Hepatocyte (in vitro differentiated cells): Measurements from ENCODE around the gene SLC9A6. TPM values are rescaled to one million over a fixed set of nuclear protein-coding genes. Genes with fewer than 3 reads are reported as not detected.

ENCODE experiments used
- DNase-seq: peaks from one replicate; pipeline ENCODE4 v3.0.0-alpha.2; 2016; ENCODE audit warnings: low spot score
- H2AFZ ChIP-seq: fragments of 200-600 bp; sonication (generic); 2 replicates; pipeline ENCODE4 v1.6.0; 2016; ENCODE audit warnings: antibody characterized with exemption, mild to moderate bottlenecking
- H3K27ac ChIP-seq: fragments of 200-600 bp; sonication (generic); 2 replicates; pipeline ENCODE4 v1.5.1; 2016; ENCODE audit warnings: mild to moderate bottlenecking
- H3K27me3 ChIP-seq: fragments of 200-600 bp; sonication (generic); 2 replicates; pipeline ENCODE4 v1.6.1; 2016
- H3K36me3 ChIP-seq: fragments of 200-600 bp; sonication (generic); replicated peaks from 2 replicates; pipeline ENCODE4 v1.5.1; 2016; ENCODE audit warnings: low read depth; ENCODE audit not compliant: insufficient read depth
- H3K4me1 ChIP-seq: fragments of 200-600 bp; sonication (generic); 2 replicates; pipeline ENCODE4 v1.5.1; 2016; ENCODE audit warnings: mild to moderate bottlenecking, moderate library complexity; ENCODE audit not compliant: insufficient read depth
- H3K4me2 ChIP-seq: fragments of 200-600 bp; sonication (generic); 2 replicates; pipeline ENCODE4 v1.6.0; 2016
- H3K4me3 ChIP-seq: fragments of 200-600 bp; sonication (generic); 2 replicates; pipeline ENCODE4 v1.5.1; 2016; ENCODE audit warnings: mild to moderate bottlenecking
- H3K79me2 ChIP-seq: fragments of 200-600 bp; sonication (generic); 2 replicates; pipeline ENCODE4 v1.6.0; 2017; ENCODE audit warnings: mild to moderate bottlenecking
- H3K9me2 ChIP-seq: fragments of 200-600 bp; sonication (generic); replicated peaks from 2 replicates; pipeline ENCODE4 v1.6.0; 2017; ENCODE audit warnings: mild to moderate bottlenecking; ENCODE audit not compliant: insufficient read depth
- H3K9me3 ChIP-seq: fragments of 200-600 bp; sonication (generic); 2 replicates; pipeline ENCODE4 v1.5.1; 2016; ENCODE audit warnings: low read depth, mild to moderate bottlenecking
- H4K20me1 ChIP-seq: fragments of 200-600 bp; sonication (generic); 2 replicates; pipeline ENCODE4 v1.6.0; 2016; ENCODE audit warnings: mild to moderate bottlenecking; ENCODE audit not compliant: insufficient read depth, poor library complexity, severe bottlenecking
- CTCF ChIP-seq: fragments of 200-600 bp; sonication (generic); IDR thresholded peaks from 2 replicates; pipeline ENCODE4 v1.5.1; 2016; ENCODE audit warnings: antibody characterized with exemption, mild to moderate bottlenecking; ENCODE audit not compliant: poor library complexity
- EZH2 ChIP-seq: fragments of 200-600 bp; sonication (generic); IDR thresholded peaks from 2 replicates; pipeline ENCODE4 v1.6.1; 2016; ENCODE audit warnings: antibody characterized with exemption, mild to moderate bottlenecking, borderline replicate concordance
- EZH2phosphoT487 ChIP-seq: fragments of 200-600 bp; sonication (generic); IDR thresholded peaks from one replicate; pipeline ENCODE4 v1.6.1; 2018; ENCODE audit warnings: antibody characterized with exemption, mild to moderate bottlenecking, low read depth, moderate library complexity; ENCODE audit not compliant: unreplicated experiment, severe bottlenecking
- WGBS: methylation state at CpG from one replicate; pipeline ENCODE4 v1.1.6; 2016; ENCODE audit warnings: low lambda C conversion rate; ENCODE audit errors: missing lambda C conversion rate; 5-methylcytosine and 5-hydroxymethylcytosine counted together
- polyA plus RNA-seq: library from polyadenylated mRNA; unstranded; fragments of >200 nt; fragmentation: Nextera tagmentation; extraction: Ambion mirVana; gene quantifications from 2 replicates; pipeline ENCODE4 v1.2.1, GENCODE V29; 2016
- total RNA-seq: library from RNA; depleted of rRNA; stranded (reverse); fragments of >200 nt; gene quantifications from 2 replicates; pipeline ENCODE4 v1.2.3, GENCODE V29; 2014

Gene SLC9A6
- total and polyA plus RNA-seq, 2 experiments from 2014 or later: 9.6 to 21.6 TPM

- no peaks in the 10 kb centered on the region for H3K9me3 ChIP-seq
- no peaks in the 10 kb centered on the region for H3K36me3 ChIP-seq
- H3K4me3 ChIP-seq: no peak overlapping the region
- TF ChIP-seq EZH2 (no peak), CTCF (no peak), EZH2phosphoT487 (no peak)
- H3K4me2 ChIP-seq: no peak overlapping the region
- no peak for DNase-seq
- H3K27ac ChIP-seq: no peak overlapping the region
- 76% methylated on average over 1 of the region's 1 CpG for WGBS
- no peaks in the 10 kb centered on the region for H3K9me2 ChIP-seq
- no peaks in the 10 kb centered on the region for H4K20me1 ChIP-seq
- peaks cover 25% of the 10 kb centered on the region for H3K79me2 ChIP-seq
- H3K27me3 ChIP-seq: no peaks in the 10 kb centered on the region
- H2AFZ ChIP-seq: no peak overlapping the region
- H3K4me1 ChIP-seq: peaks cover 9% of the 10 kb centered on the region
Observed at GRCh38 chrX:135975421-135975820, 9.8 kb upstream of the SLC9A6 start.

GRCh38 chrX:135977611-135978010 is 7.6 kb upstream of the SLC9A6 start:
- H3K9me2 ChIP-seq: no peaks in the 10 kb centered on the region
- H3K4me2 ChIP-seq: no peak overlapping the region
- no peak overlapping the region for H3K4me3 ChIP-seq
- H3K9me3 ChIP-seq: no peaks in the 10 kb centered on the region
- peaks cover 5% of the 10 kb centered on the region for H3K79me2 ChIP-seq
- no peak overlapping the region for H2AFZ ChIP-seq
- H4K20me1 ChIP-seq: no peaks in the 10 kb centered on the region
- H3K4me1 ChIP-seq: peaks cover under 1% of the 10 kb centered on the region
- TF ChIP-seq EZH2 (no peak), CTCF (no peak), EZH2phosphoT487 (no peak)
- WGBS: 83% methylated on average over 4 of the region's 4 CpGs
- no peaks in the 10 kb centered on the region for H3K27me3 ChIP-seq
- no peak overlapping the region for H3K27ac ChIP-seq
- no peak for DNase-seq
- no peaks in the 10 kb centered on the region for H3K36me3 ChIP-seq

- WGBS: 87% methylated on average over 5 of the region's 5 CpGs
Observed at GRCh38 chrX:135981010-135981409, 4.2 kb upstream of the SLC9A6 start.

GRCh38 chrX:135981668-135982067 is 3.6 kb upstream of the SLC9A6 start:
- no peaks in the 10 kb centered on the region for H3K36me3 ChIP-seq
- peak; percentile 22 for DNase-seq
- H3K79me2 ChIP-seq: no peaks in the 10 kb centered on the region
- H3K4me1 ChIP-seq: no peaks in the 10 kb centered on the region
- H2AFZ ChIP-seq: no peak overlapping the region
- H3K4me3 ChIP-seq: no peak overlapping the region
- no peaks in the 10 kb centered on the region for H4K20me1 ChIP-seq
- H3K4me2 ChIP-seq: no peak overlapping the region
- H3K9me2 ChIP-seq: no peaks in the 10 kb centered on the region
- no peaks in the 10 kb centered on the region for H3K27me3 ChIP-seq
- no peak overlapping the region for H3K27ac ChIP-seq
- TF ChIP-seq EZH2phosphoT487 (no peak), CTCF (no peak), EZH2 (no peak)
- H3K9me3 ChIP-seq: no peaks in the 10 kb centered on the region

More at GRCh38 chrX:135981010-135981409, 4.2 kb upstream of the SLC9A6 start:
- no peaks in the 10 kb centered on the region for H3K79me2 ChIP-seq
- no peaks in the 10 kb centered on the region for H3K9me3 ChIP-seq
- H3K4me3 ChIP-seq: no peak overlapping the region
- TF ChIP-seq EZH2phosphoT487: no peak
- no peak overlapping the region for H3K27ac ChIP-seq
- no peaks in the 10 kb centered on the region for H3K27me3 ChIP-seq
- DNase-seq: no peak
- H4K20me1 ChIP-seq: no peaks in the 10 kb centered on the region
- H3K4me2 ChIP-seq: no peak overlapping the region
- no peaks in the 10 kb centered on the region for H3K4me1 ChIP-seq
- no peaks in the 10 kb centered on the region for H3K36me3 ChIP-seq
- H3K9me2 ChIP-seq: no peaks in the 10 kb centered on the region
- H2AFZ ChIP-seq: no peak overlapping the region
